Measurements from ENCODE around the gene ANKH.

- TF ChIP-seq FOXM1 (IDR thresholded peaks at IDR 0.05; ENCODE audit: borderline replicate concordance, low read depth) (no peak), EP300 (IDR thresholded peaks at IDR 0.05; ENCODE audit: borderline replicate concordance) (no peak), ZBTB7A (IDR thresholded peaks at IDR 0.05; ENCODE audit: low read depth) (no peak), NFIC (IDR thresholded peaks at IDR 0.05) (no peak), TEAD4 (IDR thresholded peaks at IDR 0.05) (no peak), CREB1 (IDR thresholded peaks at IDR 0.05; ENCODE audit: low read depth) (no peak), YY1 (IDR thresholded peaks at IDR 0.05; ENCODE audit: low read depth) (no peak), USF1 (IDR thresholded peaks at IDR 0.05) (no peak), REST (IDR thresholded peaks at IDR 0.05; ENCODE audit: low read depth) (no peak), MAX (IDR thresholded peaks at IDR 0.05) (no peak), TAF1 (IDR thresholded peaks at IDR 0.05; ENCODE audit: low read depth) (no peak)
Observed at GRCh38 chr5:14851050-14851419, 20.5 kb downstream of the ANKH start.

All from Ishikawa (cell line).